Left renal cortex interstitium (tissue), 4 donors: ENCODE measurements around the gene DUS1L. TPM values are rescaled to one million over a fixed set of nuclear protein-coding genes. Genes with fewer than 3 reads are reported as not detected.

Source experiments
- DNase-seq, 4 donors: peaks; one replicate each; pipeline ENCODE4 v3.0.0-alpha.2; 2013; ENCODE audit warnings: low read depth in 4 of 4, low spot score in 2 of 4, missing footprints in 1 of 4
- polyA plus RNA-seq, 4 donors: library from polyadenylated mRNA; unstranded; fragments of 120-200 nt; gene quantifications; one replicate each; pipeline ENCODE4 v1.2.1, GENCODE V29; 2013; ENCODE audit not compliant: insufficient read length in 4 of 4

DUS1L gene
- polyA plus RNA-seq: 10 to 100 TPM; 67.0 to 99.5 (median 97.0) TPM

DNA sequence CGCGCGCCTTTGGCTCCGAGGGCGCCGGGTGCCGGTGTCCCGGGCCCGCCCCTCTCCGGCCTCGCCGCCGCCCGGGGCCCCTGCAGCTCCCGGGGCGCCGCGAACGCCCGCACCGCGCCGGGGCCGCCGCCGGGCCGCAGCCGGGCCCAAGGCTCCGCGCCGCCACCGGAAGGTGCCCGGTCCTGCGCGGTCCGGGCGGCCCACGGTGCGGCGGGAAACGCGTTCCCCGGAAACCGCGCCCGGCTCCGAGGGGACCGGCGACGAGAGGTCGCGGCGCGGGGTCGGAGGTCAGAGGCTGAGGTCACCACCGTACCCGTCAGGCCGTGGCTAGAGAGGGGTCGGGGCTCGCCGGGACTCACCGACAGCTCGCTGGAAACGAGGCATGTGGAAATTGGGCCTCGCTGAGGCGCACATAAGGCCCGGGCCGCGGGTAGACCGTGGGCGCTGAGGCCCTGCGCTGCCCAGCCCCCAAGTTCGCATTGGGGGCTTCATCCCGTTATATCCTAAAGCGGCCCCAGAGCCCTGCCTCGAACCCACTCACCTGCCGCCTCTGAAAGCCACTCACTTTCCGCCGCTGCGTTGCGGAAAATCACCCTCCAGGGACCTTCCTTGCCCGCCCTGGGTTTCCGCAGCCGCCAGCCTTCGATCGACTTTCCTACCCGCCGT, at the start of gene DUS1L:
Gene DUS1L (minus strand): TSS at position 167 of the 666 bp plus-strand sequence. CDS start 745 bp downstream, outside the sequence.
- peak in 2 of 4 donors; percentile 14 to 27 for DNase-seq

DNA sequence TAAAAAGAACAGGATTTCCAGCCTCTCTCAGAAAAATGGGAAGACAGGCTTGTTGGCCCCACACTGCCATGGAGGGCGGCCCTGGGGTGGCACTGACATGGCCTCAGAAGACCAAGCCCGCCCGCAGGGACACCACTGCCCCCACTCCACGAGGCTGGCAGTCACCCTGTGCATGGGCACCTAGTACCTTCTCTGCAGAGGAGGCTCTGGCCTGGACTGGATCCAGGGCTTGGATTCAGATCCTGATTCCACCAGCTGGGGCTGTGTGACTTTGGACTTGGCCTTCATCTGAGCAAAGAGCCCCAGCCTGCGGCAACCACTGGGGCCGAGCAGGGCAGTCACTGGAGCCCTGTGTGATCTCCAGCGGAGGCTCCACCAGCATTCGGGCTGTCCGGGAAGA, 49.3 kb upstream of the DUS1L start:
- no peak for DNase-seq

DNA sequence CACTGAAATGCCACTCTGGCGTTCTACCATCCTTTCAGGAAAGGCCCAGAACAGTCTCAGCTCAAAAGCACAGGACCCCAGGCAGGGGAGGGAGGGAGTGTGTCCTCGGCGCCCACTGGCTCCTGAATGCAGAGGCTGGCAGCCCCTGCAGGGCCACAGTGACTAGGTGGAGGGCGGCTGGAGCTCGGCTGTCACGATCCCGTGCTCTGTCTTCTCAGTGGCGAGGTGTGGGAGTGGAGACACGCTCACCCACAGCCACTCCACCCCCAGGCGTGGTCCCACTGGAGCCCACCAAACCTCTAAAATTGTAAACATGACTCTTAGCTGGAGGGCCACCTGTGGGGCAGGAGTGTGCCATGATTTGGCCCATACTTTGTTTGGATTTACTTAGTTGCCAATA, 48.8 kb upstream of the DUS1L start:
- no peak for DNase-seq

- no peak for DNase-seq
Measured at GRCh38 chr17:82113941-82114340, 48.3 kb upstream of the DUS1L start.

- DNase-seq: no peak
Measured at GRCh38 chr17:82113422-82113821, 47.8 kb upstream of the DUS1L start.

GRCh38 chr17:82112914-82113311, 47.3 kb upstream of the DUS1L start:
- DNase-seq: no peak

DNA sequence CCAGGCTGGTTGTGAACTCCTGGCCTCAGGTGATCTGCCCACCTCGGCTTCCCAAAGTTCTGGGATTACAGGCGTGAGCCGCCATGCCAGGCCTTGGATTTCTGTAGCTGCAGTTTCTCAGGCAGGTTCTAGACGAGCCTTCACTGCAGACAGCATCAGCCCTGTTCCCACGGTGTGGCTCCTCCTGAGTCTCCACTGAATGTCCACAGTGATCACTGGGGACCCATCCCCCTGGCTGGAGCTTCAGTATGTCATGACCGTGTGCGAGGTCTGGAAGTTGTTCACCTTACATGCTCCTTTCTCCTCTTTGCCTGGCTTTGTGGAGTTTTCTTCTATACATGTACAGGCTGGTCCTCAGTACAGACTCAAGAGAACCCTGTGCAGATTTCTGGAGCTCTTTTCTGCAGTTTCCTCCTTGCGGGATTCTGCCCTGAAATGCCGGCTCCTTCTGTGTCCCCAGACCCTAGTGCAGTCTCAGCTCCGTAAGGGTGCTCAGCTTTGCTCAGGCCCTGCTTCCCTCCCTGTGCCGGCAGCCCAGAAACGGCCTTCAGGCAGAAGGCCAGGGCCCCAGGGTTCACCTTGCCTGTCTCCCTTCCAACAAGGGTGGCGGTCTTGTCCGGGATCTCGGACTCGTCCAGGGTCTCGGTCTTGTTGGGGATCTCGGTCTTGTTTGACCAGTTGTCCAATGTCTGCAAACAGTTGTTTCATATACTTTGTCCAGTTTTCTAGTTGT, 46.7 kb upstream of the DUS1L start:
- DNase-seq: no peak

DNA sequence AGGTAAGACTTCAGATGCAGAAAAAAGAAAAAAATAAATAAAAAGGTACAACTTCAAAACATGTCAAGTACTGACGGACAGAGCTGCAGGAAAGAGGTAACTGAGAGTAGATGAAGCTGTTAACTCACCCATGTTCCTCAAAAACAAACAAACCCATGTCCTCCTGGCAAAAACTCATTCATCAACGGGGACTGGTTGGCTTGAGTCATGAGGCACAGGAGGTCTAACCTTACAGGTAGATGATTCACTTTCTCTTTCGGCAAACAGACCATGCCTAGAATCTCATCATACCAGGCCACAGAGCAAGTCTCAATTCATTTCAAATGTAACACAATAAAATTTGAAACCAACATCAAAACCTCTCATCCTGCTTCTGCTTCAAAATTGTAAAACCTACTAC, 44.7 kb upstream of the DUS1L start:
- no peak for DNase-seq

- DNase-seq: no peak
Measured at GRCh38 chr17:82108961-82109475, 43.4 kb upstream of the DUS1L start.

DNA sequence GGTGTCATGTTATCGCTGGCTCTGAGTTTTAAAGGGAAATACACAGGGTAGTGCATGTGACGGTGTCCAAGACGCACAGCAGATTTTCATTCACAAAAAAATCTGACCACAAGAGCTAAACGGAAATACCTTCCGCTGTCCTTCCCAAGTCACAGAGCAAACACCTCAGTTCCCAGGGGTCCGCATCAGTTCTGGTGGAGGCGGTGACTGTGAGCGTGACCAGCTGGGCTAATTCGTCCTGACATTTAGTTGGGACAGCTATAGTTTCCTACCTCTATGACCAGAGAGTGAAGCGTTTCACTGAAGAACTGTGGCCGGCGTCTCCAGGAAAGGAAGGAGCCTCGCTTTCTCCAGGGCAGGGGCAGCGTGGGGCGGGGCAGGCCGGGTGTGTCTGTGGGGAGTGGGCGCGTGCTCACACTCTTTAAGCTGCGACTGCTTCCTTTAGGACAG, 42.9 kb upstream of the DUS1L start:
- DNase-seq: no peak

DNA sequence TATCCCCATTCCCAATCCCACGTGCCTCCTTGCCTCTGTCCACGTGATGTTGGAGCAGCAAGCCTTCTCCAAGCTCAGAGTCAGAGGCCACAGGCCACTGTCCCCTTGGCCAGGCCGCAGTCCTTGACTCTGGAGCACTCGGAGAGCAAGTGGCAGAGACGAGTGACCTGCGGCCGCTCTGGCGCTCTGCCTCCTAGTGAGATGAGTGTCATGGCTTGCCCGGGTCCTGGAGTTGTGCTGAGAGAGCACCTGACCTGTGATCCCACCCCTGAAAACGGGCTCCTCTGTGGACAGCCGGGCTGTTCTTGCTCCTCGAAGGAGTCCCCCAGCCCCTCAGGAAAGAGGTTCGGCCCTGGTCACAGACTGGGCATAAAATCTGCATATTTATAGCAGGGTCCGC, 42.4 kb upstream of the DUS1L start:
- DNase-seq: no peak

DNA sequence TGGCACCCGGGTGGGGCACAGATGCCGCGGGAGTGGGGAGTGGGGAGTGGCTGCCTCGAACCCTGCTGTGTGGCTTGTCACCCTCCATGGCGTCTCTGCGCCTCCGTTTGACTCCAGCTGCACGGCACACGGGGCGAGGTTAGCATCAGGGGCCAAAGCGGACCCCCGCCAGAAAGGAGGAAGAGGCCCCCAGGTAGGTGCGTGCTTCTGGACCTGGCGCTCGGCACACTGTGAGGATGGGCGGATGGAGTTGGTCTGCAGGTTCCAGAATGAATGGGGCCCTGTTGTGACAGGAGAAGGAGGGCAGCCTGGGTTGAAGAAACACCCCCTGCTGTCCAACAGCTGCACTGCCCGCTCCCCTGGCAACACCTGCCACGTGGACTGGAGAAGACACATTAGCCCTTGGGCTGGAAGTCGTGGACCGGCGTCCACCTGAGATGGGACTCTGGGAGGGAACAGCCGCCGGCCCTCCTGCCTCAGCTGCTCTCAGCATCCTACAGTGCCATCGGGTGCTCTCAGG, 41.8 kb upstream of the DUS1L start:
- no peak for DNase-seq

DNA sequence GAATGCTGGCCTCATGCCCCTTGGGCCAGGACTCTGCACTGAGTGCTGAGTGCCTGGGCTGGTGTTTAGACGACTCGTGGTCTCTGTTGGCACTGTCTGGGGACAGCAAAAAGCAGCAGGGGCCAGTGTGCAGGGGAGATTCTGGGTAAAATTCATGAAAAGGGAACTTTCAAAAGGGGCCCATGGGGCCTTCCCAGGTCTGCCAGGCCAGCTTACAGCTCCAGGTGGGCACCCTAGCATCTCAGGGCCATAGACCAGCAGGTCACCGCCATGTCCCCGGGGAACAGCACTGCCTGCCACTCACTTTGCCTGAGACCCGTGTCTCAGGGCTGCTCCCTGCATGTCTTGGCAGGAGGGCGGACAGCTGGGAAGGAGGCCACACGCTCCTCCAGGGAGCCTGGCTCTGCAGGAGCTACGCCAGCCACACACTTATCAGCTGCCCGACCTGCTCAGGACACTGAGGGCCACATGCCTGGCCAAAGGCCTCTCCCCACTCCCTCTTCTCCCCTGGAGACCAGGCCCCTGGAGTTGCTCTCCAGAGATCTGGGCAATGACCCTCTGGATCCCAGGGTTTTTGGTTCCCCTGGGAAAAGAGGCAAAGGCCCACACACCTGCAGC, 41.2 kb upstream of the DUS1L start:
- DNase-seq: no peak

GRCh38 chr17:82105882-82106687, 40.5 kb upstream of the DUS1L start:
- no peak for DNase-seq

GRCh38 chr17:82105417-82105881, 39.8 kb upstream of the DUS1L start:
- no peak for DNase-seq

- DNase-seq: no peak
Measured at GRCh38 chr17:82104797-82105416, 39.3 kb upstream of the DUS1L start.

- DNase-seq: peak in 1 of 4 donors; percentile 55
Measured at GRCh38 chr17:82103553-82104451, 38.2 kb upstream of the DUS1L start.

DNA sequence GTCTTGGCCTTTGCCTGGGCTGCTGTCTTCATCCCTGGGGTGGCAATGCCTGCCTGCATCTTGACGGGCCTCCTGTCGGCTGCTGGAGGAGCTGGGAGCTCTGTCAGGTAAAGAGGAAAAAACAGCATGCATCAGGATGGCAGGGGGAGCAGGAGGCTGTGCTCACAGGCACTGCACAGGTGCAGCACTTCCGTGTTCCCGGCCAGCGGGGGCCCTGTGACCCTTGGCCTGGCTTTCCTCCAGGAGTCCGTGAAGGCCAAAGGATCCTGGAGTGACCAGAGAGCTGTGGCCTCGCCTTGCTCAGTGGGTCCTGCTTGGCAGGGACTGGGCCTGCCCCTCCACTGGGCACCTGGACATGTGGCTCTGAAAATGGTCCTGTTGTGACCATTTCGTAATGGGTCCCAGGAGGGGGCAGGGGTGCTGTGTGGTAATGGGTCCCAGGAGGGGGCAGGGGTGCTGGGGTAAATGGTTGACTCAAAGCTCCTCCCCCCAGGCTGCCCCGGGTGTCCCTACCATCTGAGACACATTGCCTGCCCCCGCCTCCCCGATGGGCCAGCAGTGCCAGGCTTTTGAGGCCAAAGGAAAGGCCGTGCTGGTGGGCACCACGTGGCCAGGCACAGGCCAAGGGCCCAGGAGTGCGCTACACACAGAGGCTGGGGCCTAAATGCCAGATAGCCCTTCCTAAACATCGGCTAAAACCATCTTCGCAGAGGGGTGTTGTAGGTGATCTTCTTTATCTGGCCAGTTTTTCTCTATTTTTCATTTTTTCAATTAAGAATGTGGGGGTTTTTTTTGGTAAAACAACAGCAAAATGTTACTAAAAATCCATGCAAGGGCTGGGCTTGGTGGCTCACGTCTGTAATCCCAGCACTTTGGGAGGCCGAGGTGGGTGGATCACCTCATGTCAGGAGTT, 36.4 kb upstream of the DUS1L start:
- DNase-seq: no peak
